Astrocyte (in vitro differentiated cells and primary cell): Measurements from ENCODE around the gene DNASE1L2.

Experiments
- CTCF ChIP-seq: IDR thresholded peaks from 2 replicates; pipeline ENCODE4 v1.5.1; 2011; ENCODE audit warnings: low read depth, mild to moderate bottlenecking, inconsistent platforms, low read length, moderate library complexity; ENCODE audit not compliant: insufficient read depth
- EZH2 ChIP-seq: IDR thresholded peaks from 2 replicates; pipeline ENCODE4 v1.6.1; 2012; ENCODE audit warnings: mild to moderate bottlenecking, low read length, inconsistent platforms; ENCODE audit not compliant: insufficient read depth

DNA sequence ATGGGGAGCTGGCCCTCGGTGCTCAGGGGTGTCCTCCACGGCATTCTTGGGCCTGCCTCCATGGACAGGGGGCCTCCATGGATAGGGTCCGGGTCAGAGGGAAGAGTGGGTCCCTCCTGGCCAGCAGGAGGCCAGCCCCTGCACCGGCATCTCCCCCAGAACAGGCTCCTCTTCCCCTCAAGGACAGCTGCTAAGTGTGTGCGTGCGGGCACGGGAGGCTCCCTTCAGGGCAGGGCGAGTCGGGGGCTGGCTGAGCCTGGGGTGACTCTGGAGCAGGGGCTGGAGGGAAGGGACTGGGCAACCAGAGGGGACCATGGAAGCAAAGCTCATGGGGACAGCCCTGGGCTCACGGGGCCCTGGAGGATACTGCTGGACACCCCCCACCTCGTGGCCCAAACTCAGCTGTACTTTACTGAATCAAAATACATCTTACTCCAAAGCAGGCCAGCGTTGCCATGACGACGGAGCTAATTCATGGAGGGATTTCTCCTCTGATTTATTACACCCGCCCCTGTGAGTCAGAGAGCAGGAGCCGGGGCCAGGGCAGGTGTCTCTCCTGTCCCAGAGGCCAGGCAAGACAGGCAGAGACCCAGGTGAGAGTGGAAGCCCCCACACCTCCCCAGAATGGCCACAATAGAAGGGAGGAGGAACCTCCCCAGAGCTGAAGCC lies 41.9 kb upstream of the DNASE1L2 start:
- TF ChIP-seq CTCF (no peak), EZH2 (no peak)
